KMS-11 (cell line): ENCODE measurements around the gene TFB2M.
"Not testable (repeated sequence)": the region's sequence is repeated elsewhere in the genome, so short reads cannot be mapped to it uniquely, and the experiment has no call there.

Experiments
- H2AFZ ChIP-seq: fragments of 200-600 bp; sonication (generic); 2 replicates; pipeline ENCODE4 v1.6.1; 2016; ENCODE audit warnings: antibody characterized with exemption, mixed run types, low read depth
- H3K27ac ChIP-seq: fragments of 200-600 bp; sonication (generic); 2 replicates; pipeline ENCODE4 v1.6.1; 2016; ENCODE audit warnings: mild to moderate bottlenecking, mixed run types
- H3K27me3 ChIP-seq: fragments of 200-600 bp; sonication (generic); 2 replicates; pipeline ENCODE4 v1.6.1; 2017; ENCODE audit warnings: mild to moderate bottlenecking, low read depth, mixed run types, moderate library complexity; ENCODE audit not compliant: insufficient read depth
- H3K36me3 ChIP-seq: fragments of 200-600 bp; sonication (generic); 2 replicates; pipeline ENCODE4 v1.6.1; 2017; ENCODE audit warnings: mild to moderate bottlenecking, mixed run types; ENCODE audit not compliant: insufficient read depth
- H3K4me1 ChIP-seq: fragments of 200-600 bp; sonication (generic); 2 replicates; pipeline ENCODE4 v1.6.1; 2016; ENCODE audit warnings: mild to moderate bottlenecking, low read depth, mixed run types; ENCODE audit not compliant: poor library complexity, severe bottlenecking
- H3K4me2 ChIP-seq: fragments of 200-600 bp; sonication (generic); 2 replicates; pipeline ENCODE4 v1.7.0; 2016; ENCODE audit warnings: mild to moderate bottlenecking, mixed run types
- H3K4me3 ChIP-seq: fragments of 200-600 bp; sonication (generic); IDR thresholded peaks from 2 replicates; pipeline ENCODE4 v1.6.1; 2017; ENCODE audit warnings: low read depth, low read length, mixed read lengths; ENCODE audit not compliant: insufficient read depth
- H3K79me2 ChIP-seq: fragments of 200-600 bp; sonication (generic); 2 replicates; pipeline ENCODE4 v1.6.1; 2016; ENCODE audit warnings: low read depth, mixed run types; ENCODE audit not compliant: insufficient read depth
- H3K9ac ChIP-seq: fragments of 200-600 bp; sonication (generic); 2 replicates; pipeline ENCODE4 v1.6.1; 2016; ENCODE audit warnings: mild to moderate bottlenecking, mixed run types
- H4K20me1 ChIP-seq: fragments of 200-600 bp; sonication (generic); 2 replicates; pipeline ENCODE4 v1.6.1; 2016; ENCODE audit warnings: mild to moderate bottlenecking, mixed run types; ENCODE audit not compliant: insufficient read depth
- CTCF ChIP-seq: fragments of 200-600 bp; sonication (generic); conservative IDR thresholded peaks from 2 replicates; pipeline ENCODE4 v1.6.1; 2017; ENCODE audit warnings: low read depth, mild to moderate bottlenecking, antibody characterized with exemption, low read length, moderate library complexity, mixed read lengths

The TFB2M gene

GRCh38 chr1:246591504-246591903, 25.4 kb upstream of the TFB2M start:
- no peak overlapping the region for H3K27ac ChIP-seq
- H3K36me3 ChIP-seq, result no peaks in the 10 kb centered on the region
- no peak overlapping the region for H3K4me3 ChIP-seq
- TF ChIP-seq CTCF, result no peak
- H3K4me1 ChIP-seq, result peaks cover 14% of the 10 kb centered on the region
- H4K20me1 ChIP-seq, result 0 out of 2 replicates have a peak, but pooled peaks cover 3% of the 10 kb centered on the region
- no peak overlapping the region for H2AFZ ChIP-seq
- no peaks in the 10 kb centered on the region for H3K79me2 ChIP-seq
- no peaks in the 10 kb centered on the region for H3K27me3 ChIP-seq
- no peak overlapping the region for H3K9ac ChIP-seq
- no peak overlapping the region for H3K4me2 ChIP-seq

DNA sequence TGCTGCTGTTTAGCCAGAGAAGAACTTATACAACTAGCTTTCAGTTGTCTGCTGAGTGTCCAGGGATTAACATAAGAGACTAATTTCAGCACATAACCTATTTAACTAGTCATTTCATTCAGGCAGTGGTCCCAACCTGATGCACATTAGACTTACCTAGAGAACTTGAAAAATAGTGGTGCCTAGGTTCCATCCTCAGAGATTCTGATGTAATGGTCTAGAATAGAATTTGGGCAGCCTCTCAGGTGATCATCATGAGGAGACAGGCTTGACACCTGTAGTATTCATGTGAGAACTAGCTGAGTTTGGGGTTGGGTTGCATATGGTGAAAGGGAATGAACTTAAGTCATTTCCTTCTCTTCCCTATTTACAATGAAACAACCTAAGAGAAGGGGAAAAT, 25.0 kb upstream of the TFB2M start:
- H3K79me2 ChIP-seq, result no peaks in the 10 kb centered on the region
- H3K4me1 ChIP-seq, result peaks cover 14% of the 10 kb centered on the region
- H3K9ac ChIP-seq, result no peak overlapping the region
- H2AFZ ChIP-seq, result no peak overlapping the region
- H3K4me2 ChIP-seq, result no peak overlapping the region
- H3K27me3 ChIP-seq, result no peaks in the 10 kb centered on the region
- 0 out of 2 replicates have a peak, but pooled peaks cover 3% of the 10 kb centered on the region for H4K20me1 ChIP-seq
- no peak for TF ChIP-seq CTCF
- no peak overlapping the region for H3K27ac ChIP-seq
- no peak overlapping the region for H3K4me3 ChIP-seq
- H3K36me3 ChIP-seq, result no peaks in the 10 kb centered on the region

GRCh38 chr1:246589919-246590318, 23.9 kb upstream of the TFB2M start:
- H3K4me2 ChIP-seq, H3K9ac ChIP-seq, H3K79me2 ChIP-seq, H3K36me3 ChIP-seq, H3K27ac ChIP-seq, H3K27me3 ChIP-seq, H2AFZ ChIP-seq, H3K4me3 ChIP-seq, H4K20me1 ChIP-seq: not testable (repeated sequence)
- peaks cover 14% of the 10 kb centered on the region for H3K4me1 ChIP-seq

DNA sequence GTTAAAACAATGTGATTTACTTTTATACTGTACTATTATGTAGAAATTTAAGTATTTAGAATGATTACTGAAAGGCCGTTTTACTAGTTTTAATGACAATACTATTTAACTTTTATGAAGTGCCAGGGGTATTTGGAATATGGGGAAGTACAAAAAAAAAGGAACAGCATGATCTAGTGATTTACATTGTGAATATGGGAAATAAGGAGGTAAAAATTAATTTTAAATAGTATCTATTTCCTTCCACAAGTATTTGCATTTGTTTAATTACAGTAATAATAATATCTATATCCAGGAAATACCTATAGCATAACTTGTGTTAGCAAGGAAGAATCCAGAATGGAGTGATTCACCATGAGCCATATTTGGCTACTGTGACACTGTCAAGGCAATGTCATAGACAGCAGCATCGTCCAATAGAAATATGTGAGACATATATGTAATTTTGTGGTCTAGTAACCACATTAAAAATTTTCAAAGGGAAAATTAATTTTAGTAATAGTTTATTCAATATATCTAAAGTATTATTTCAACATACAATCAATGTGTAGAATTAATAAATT, 22.2 kb upstream of the TFB2M start:
- H3K36me3 ChIP-seq, result no peaks in the 10 kb centered on the region
- no peak for TF ChIP-seq CTCF
- no peak overlapping the region for H3K4me3 ChIP-seq
- peaks cover 19% of the 10 kb centered on the region for H3K4me1 ChIP-seq
- H3K4me2 ChIP-seq, result no peak overlapping the region
- H3K9ac ChIP-seq, result no peak overlapping the region
- peaks cover 5% of the 10 kb centered on the region; the same call in 1 of the 2 replicates for H3K79me2 ChIP-seq
- 0 out of 2 replicates have a peak, but pooled peaks cover 3% of the 10 kb centered on the region for H4K20me1 ChIP-seq
- H3K27ac ChIP-seq, result no peak overlapping the region
- H3K27me3 ChIP-seq, result no peaks in the 10 kb centered on the region
- H2AFZ ChIP-seq, result no peak overlapping the region

- Histone ChIP-seq H3K36me3 (no peaks in the 10 kb centered on the region), H4K20me1 (0 out of 2 replicates have a peak, but pooled peaks cover under 1% of the 10 kb centered on the region), H3K4me1 (peaks cover 22% of the 10 kb centered on the region), H3K4me3 (no peak overlapping the region), H3K9ac (no peak overlapping the region), H3K4me2 (no peak overlapping the region), H3K27me3 (no peaks in the 10 kb centered on the region), H3K79me2 (peaks cover 5% of the 10 kb centered on the region; the same call in 1 of the 2 replicates), H2AFZ (no peak overlapping the region), H3K27ac (no peak overlapping the region)
- TF ChIP-seq CTCF, result no peak
These were observed 21.5 kb upstream of the TFB2M start for GRCh38 chr1:246587606-246588005.
